H9 (cell line): ENCODE results near the gene CCDC187. TPM values are rescaled to one million over a fixed set of nuclear protein-coding genes. Genes with fewer than 3 reads are reported as not detected.

Experiments used
- DNase-seq: peaks from one replicate; pipeline ENCODE4 v3.0.0-alpha.2; 2017
- H2AFZ ChIP-seq: one replicate; pipeline ENCODE4 v1.6.1; 2013; ENCODE audit warnings: mild to moderate bottlenecking, low read length, control low read depth, moderate library complexity
- H2AK5ac ChIP-seq: 2 replicates; pipeline ENCODE4 v1.6.1; 2013; ENCODE audit warnings: low read length, control low read depth, mixed read lengths; ENCODE audit not compliant: insufficient read length
- H2BK120ac ChIP-seq: one replicate; pipeline ENCODE4 v1.6.1; 2013; ENCODE audit warnings: low read depth, mild to moderate bottlenecking, low read length, control low read depth, inconsistent platforms; ENCODE audit not compliant: poor library complexity, severe bottlenecking
- H2BK12ac ChIP-seq: 2 replicates; pipeline ENCODE4 v1.6.1; 2013; ENCODE audit warnings: low read length, control low read depth, mixed read lengths, low read depth; ENCODE audit not compliant: insufficient read length
- H2BK15ac ChIP-seq: 2 replicates; pipeline ENCODE4 v1.6.1; 2013; ENCODE audit warnings: low read depth, low read length, control low read depth
- H2BK20ac ChIP-seq: one replicate; pipeline ENCODE4 v1.6.1; 2013; ENCODE audit warnings: low read depth, mild to moderate bottlenecking, low read length, control low read depth, inconsistent platforms; ENCODE audit not compliant: poor library complexity, severe bottlenecking
- H2BK5ac ChIP-seq: 2 replicates; pipeline ENCODE4 v1.6.1; 2013; ENCODE audit warnings: low read length, control low read depth, mixed read lengths; ENCODE audit not compliant: insufficient read length
- H3K14ac ChIP-seq: 2 replicates; pipeline ENCODE4 v1.6.1; 2013; ENCODE audit warnings: low read length, control low read depth; ENCODE audit not compliant: insufficient read depth
- H3K18ac ChIP-seq: 2 replicates; pipeline ENCODE4 v1.6.1; 2013; ENCODE audit warnings: low read depth, mild to moderate bottlenecking, mixed read lengths, low read length, control low read depth; ENCODE audit not compliant: insufficient read length
- H3K23ac ChIP-seq: 2 replicates; pipeline ENCODE4 v1.6.1; 2013; ENCODE audit warnings: low read length, control low read depth, mixed read lengths, low read depth; ENCODE audit not compliant: insufficient read length
- H3K23me2 ChIP-seq: 2 replicates; pipeline ENCODE4 v1.6.1; 2013; ENCODE audit warnings: low read depth, mild to moderate bottlenecking, mixed read lengths, low read length, control low read depth; ENCODE audit not compliant: insufficient read length, poor library complexity, severe bottlenecking
- H3K27ac ChIP-seq: 2 replicates; pipeline ENCODE4 v1.5.1; 2013; ENCODE audit warnings: low read length, control low read depth, mixed read lengths, low read depth; ENCODE audit not compliant: insufficient read length
- H3K27me3 ChIP-seq: 2 replicates; pipeline ENCODE4 v1.6.1; 2013; ENCODE audit warnings: low read length, control low read depth, inconsistent platforms; ENCODE audit not compliant: insufficient read depth
- H3K4ac ChIP-seq: 2 replicates; pipeline ENCODE4 v1.6.1; 2013; ENCODE audit warnings: low read depth, mild to moderate bottlenecking, control low read depth, inconsistent platforms, low read length, moderate library complexity
- H3K4me1 ChIP-seq: 2 replicates; pipeline ENCODE4 v1.6.1; 2013; ENCODE audit warnings: low read length, control low read depth, inconsistent platforms; ENCODE audit not compliant: insufficient read depth
- H3K4me2 ChIP-seq: 2 replicates; pipeline ENCODE4 v1.6.1; 2013; ENCODE audit warnings: low read length, control low read depth, mixed read lengths; ENCODE audit not compliant: insufficient read length, insufficient read depth
- H3K56ac ChIP-seq: 2 replicates; pipeline ENCODE4 v1.6.1; 2013; ENCODE audit warnings: low read depth, mild to moderate bottlenecking, mixed read lengths, low read length, control low read depth; ENCODE audit not compliant: insufficient read length
- H3K79me1 ChIP-seq: 2 replicates; pipeline ENCODE4 v1.6.1; 2013; ENCODE audit warnings: low read depth, mild to moderate bottlenecking, moderate library complexity, low read length, control low read depth, inconsistent platforms; ENCODE audit not compliant: insufficient read depth, poor library complexity, severe bottlenecking
- H3K79me2 ChIP-seq: 2 replicates; pipeline ENCODE4 v1.6.1; 2013; ENCODE audit warnings: low read length, control low read depth, inconsistent platforms; ENCODE audit not compliant: insufficient read depth
- H3K9ac ChIP-seq: 2 replicates; pipeline ENCODE4 v1.6.1; 2013; ENCODE audit warnings: low read length, control low read depth, mixed read lengths; ENCODE audit not compliant: insufficient read length; ENCODE audit errors: extremely low read depth
- H3K9me3 ChIP-seq: one replicate; pipeline ENCODE4 v1.6.1; 2013; ENCODE audit warnings: low read depth, low read length, inconsistent platforms; ENCODE audit not compliant: control insufficient read depth
- H3T11ph ChIP-seq: one replicate; pipeline ENCODE4 v1.6.1; 2013; ENCODE audit warnings: mild to moderate bottlenecking, low read length, control low read depth, inconsistent platforms
- H4K20me1 ChIP-seq: one replicate; pipeline ENCODE4 v1.6.1; 2013; ENCODE audit not compliant: control insufficient read depth, insufficient read length, insufficient read depth
- H4K5ac ChIP-seq: 2 replicates; pipeline ENCODE4 v1.6.1; 2013; ENCODE audit warnings: low read depth, mild to moderate bottlenecking, mixed read lengths, low read length, control low read depth; ENCODE audit not compliant: insufficient read length
- H4K8ac ChIP-seq: replicated peaks from 2 replicates; pipeline ENCODE4 v1.6.1; 2013; ENCODE audit warnings: low read length, control low read depth, mixed read lengths, low read depth; ENCODE audit not compliant: insufficient read length
- H4K91ac ChIP-seq: 2 replicates; pipeline ENCODE4 v1.6.1; 2013; ENCODE audit warnings: low read depth, mild to moderate bottlenecking, moderate library complexity, mixed read lengths, low read length, control low read depth; ENCODE audit not compliant: insufficient read length
- H3K27ac Mint-ChIP-seq, 3 experiments: 2 replicates in 2 of 3; 3 replicates in 1 of 3; pipeline ENCODE4 v1.8.0; 2020 to 2021; ENCODE audit warnings: mixed read lengths in 3 of 3, mild to moderate bottlenecking in 1 of 3, moderate library complexity in 1 of 3
- H3K27me3 Mint-ChIP-seq: 2 replicates; pipeline ENCODE4 v1.8.0; 2021; ENCODE audit warnings: low read depth, mild to moderate bottlenecking, moderate library complexity, mixed read lengths
- H3K36me3 Mint-ChIP-seq, 3 experiments: 2 replicates in 2 of 3; 3 replicates in 1 of 3; pipeline ENCODE4 v1.8.0; 2020 to 2021; ENCODE audit warnings: low read depth in 3 of 3, mixed read lengths in 3 of 3; ENCODE audit not compliant: insufficient read depth in 1 of 3
- H3K4me1 Mint-ChIP-seq, 2 experiments: 2 replicates each; pipeline ENCODE4 v1.8.0; 2020; ENCODE audit warnings: mixed read lengths in 2 of 2
- H3K4me3 Mint-ChIP-seq, 2 experiments: 2 replicates in 1 of 2; 3 replicates in 1 of 2; pipeline ENCODE4 v1.8.0; 2020 to 2021; ENCODE audit warnings: mild to moderate bottlenecking in 2 of 2, mixed read lengths in 2 of 2, moderate library complexity in 1 of 2
- H3K9me3 Mint-ChIP-seq, 2 experiments: 2 replicates in 1 of 2; 3 replicates in 1 of 2; pipeline ENCODE4 v1.8.0; 2020; ENCODE audit warnings: mild to moderate bottlenecking in 2 of 2, mixed read lengths in 2 of 2, moderate library complexity in 1 of 2
- CTCF ChIP-seq: fragments of 200-600 bp; sonication (generic); conservative IDR thresholded peaks from 3 replicates; pipeline ENCODE4 v1.8.0; 2021; ENCODE audit warnings: antibody characterized with exemption, mild to moderate bottlenecking
- WGBS: extraction: QIAGEN DNeasy Blood & Tissue Kit; methylation state at CpG from one replicate; pipeline ENCODE4 v1.1.7; 2013; ENCODE audit warnings: missing lambda C conversion rate, low lambda C conversion rate, mixed read lengths; ENCODE audit not compliant: insufficient read length; ENCODE audit errors: extremely low coverage; 5-methylcytosine and 5-hydroxymethylcytosine counted together
- long read RNA-seq: library from polyadenylated mRNA; unstranded; transcript quantifications from one replicate; pipeline ENCODE4 v2.0.0, GENCODE V29; 2020
- total RNA-seq: library from RNA; stranded (reverse); gene quantifications from 2 replicates; pipeline ENCODE4 v1.2.1, GENCODE V29; 2021

The CCDC187 gene
- total RNA-seq = 0.07 and 0.09 TPM in 2 replicates
- long read RNA-seq = 0 reads

DNA sequence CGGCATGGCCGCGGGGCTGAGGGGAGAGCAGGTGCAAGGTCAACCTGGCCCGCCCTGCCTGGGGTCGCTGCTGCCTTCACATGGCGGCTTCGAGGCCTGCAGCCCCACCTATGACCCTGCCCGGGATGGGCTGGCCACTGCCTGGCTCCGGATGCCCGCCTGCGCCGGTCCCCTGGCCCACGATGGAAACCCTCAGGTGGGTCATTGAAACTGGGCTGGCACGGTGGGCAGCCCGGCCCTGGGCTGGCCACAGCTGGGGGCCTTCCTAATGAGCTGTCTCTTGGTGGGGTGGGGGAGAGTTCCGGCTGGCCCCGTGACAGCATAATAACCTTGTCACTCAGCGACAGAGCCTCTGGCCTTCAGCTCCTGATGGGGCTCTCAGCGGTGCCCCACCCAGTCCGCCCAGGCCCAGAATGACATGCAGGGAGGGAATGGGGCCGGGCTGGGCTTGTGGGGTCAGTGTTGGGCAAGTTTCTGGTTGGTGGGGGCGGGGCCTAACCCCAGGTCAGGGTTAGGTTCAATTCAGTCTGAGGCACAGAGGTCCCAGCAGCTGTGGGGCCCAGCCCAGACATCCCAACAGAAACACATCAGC lies at the start of gene CCDC187:
Gene CCDC187 (minus strand): TSS at position 270 of the 592 bp plus-strand sequence. CDS start 264 bp downstream, at position 6.
- H3K9me3 Mint-ChIP-seq = no peaks in the 10 kb centered on the region
- H3K27me3 ChIP-seq = no peaks in the 10 kb centered on the region
- no peak within 1 kb of the TSS for H3K4ac ChIP-seq
- H4K91ac ChIP-seq = no peak within 1 kb of the TSS
- no peak within 1 kb of the TSS for H3K23ac ChIP-seq
- no peaks in the 10 kb centered on the region for H3K9me3 ChIP-seq
- no peak for TF ChIP-seq CTCF
- H4K5ac ChIP-seq = no peak within 1 kb of the TSS
- H3K23me2 ChIP-seq = no peaks in the 10 kb centered on the region
- DNase-seq = no peak
- H3K4me1 Mint-ChIP-seq = no peaks in the 10 kb centered on the region
- WGBS = no CpG with 5 or more reads among the region's 22 CpGs
- no peaks in the 10 kb centered on the region for H3K79me1 ChIP-seq
- H3K27me3 Mint-ChIP-seq = no peaks in the 10 kb centered on the region
- no peaks in the 10 kb centered on the region for H3K79me2 ChIP-seq
- no peak within 1 kb of the TSS for H3K9ac ChIP-seq
- H3K27ac ChIP-seq = no peak within 1 kb of the TSS
- no peak within 1 kb of the TSS for H3T11ph ChIP-seq
- H4K20me1 ChIP-seq = no peaks in the 10 kb centered on the region
- H4K8ac ChIP-seq = no peak within 1 kb of the TSS
- no peak within 1 kb of the TSS for H3K56ac ChIP-seq
- H3K18ac ChIP-seq = no peak within 1 kb of the TSS
- H2AFZ ChIP-seq = no peak within 1 kb of the TSS
- H2BK15ac ChIP-seq = no peak within 1 kb of the TSS
- H3K27ac Mint-ChIP-seq = no peak within 1 kb of the TSS; a peak in 1 of 7 replicates
- no peak within 1 kb of the TSS for H2BK5ac ChIP-seq
- H3K36me3 Mint-ChIP-seq = no peaks in the 10 kb centered on the region
- no peak within 1 kb of the TSS for H3K4me2 ChIP-seq
- H3K4me1 ChIP-seq = no peaks in the 10 kb centered on the region
- no peak within 1 kb of the TSS for H2AK5ac ChIP-seq
- no peak within 1 kb of the TSS for H2BK12ac ChIP-seq
- no peak within 1 kb of the TSS; the same call in 1 of the 2 replicates for H3K14ac ChIP-seq
- no peak within 1 kb of the TSS for H3K4me3 Mint-ChIP-seq
- no peak within 1 kb of the TSS for H2BK120ac ChIP-seq
- no peak within 1 kb of the TSS for H2BK20ac ChIP-seq
